SKM-1 (cell line): Measurements from ENCODE around the gene C1orf21.

Experiments used
- DNase-seq: peaks from one replicate; lab custom pipeline; 2025; ENCODE audit not compliant: unreplicated experiment; lab: John Stamatoyannopoulos, UW

The C1orf21 gene

DNA sequence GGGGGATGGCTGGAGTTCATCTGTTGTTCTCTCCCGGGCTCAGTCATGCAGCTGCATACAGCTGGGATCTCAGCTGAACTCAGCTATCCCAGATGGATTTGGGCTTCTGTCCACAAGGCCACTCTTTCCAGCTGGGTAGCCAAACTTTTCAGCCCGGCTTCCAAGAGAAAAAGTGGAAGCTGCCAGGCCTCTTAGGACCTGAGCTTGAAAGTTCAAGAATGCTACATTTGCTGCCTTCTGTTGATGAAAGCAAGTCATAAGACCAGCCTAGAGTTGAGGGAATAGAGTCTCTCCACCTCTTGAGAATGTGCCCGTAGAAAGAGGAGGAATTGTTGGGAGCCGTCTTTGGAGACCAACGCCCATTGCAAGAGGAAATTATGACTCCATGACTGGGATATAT, 95.3 kb downstream of the C1orf21 start:
- DNase-seq = no peak

DNA sequence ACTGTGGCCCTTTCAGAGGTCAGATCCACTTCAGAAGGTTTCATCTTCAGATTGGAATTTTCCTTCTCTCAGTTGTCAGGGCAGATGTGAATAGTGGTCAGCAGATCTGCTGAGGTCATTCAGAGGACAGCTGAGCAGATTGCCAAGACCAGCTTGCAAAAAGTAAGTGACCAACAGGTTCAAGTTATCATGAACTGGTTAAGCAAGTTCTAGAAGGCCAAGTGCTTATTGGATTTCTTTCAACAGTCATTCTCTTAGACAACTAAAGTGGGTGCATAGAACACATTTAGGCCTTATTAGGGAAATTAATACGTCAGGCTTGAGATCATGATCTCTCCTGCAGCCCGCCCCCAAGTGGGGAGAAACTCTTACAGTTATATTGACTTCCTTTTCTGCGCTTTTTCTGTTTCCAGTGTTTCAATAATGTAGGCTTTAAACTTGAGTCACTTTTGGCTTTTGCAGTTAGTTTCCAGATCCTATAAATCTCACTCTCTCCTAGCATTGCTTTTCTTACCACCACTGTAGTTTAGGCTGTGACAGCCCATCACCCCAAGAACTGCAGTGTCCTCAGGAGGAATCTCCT, 96.4 kb downstream of the C1orf21 start:
- DNase-seq = no peak

DNA sequence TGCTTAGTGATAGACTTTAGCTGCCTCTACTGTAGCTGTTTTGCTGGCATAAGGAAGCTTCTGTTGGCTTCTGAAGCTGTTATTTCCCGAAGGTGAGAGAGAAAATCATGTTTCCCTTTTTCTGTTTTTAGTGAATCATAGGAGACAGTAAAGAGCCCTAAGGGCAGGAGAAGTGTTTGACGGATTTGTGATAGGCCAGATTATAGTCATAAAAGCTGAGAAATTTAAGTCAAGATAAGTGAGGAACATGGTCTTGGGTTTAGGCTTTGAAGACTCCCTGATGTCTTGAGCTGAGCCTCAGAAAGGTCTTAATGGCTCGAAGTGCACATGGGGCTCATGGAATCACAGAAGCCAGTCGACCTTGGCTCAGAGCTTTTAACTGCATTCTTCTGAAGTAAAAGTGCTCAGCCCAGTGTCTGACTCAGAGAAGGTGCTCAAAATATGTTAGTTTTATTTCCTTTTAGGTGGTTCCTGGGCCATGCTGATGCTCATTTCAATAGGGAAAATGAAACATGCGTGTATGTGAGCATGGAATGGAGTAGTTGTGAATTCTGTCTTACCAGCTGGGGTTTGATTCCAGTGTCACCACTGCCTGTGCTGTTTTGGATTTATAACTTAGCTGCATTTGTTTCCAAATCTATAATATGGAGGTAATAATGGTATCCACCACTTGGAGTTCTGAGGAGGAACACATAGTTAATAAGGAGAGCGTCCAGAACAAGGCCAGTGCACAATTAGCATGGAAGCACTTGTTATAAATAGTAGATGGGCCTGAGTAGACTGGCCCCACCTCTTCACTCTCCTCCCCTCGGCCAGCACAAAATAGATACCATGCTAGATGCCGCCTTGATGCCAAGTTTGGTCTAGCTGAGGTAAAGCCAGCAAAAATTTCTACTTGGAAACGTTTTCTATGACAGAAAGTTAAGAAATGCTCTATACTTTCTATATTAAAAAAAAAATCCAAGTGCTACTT, 99.2 kb downstream of the C1orf21 start:
- DNase-seq = no peak

DNA sequence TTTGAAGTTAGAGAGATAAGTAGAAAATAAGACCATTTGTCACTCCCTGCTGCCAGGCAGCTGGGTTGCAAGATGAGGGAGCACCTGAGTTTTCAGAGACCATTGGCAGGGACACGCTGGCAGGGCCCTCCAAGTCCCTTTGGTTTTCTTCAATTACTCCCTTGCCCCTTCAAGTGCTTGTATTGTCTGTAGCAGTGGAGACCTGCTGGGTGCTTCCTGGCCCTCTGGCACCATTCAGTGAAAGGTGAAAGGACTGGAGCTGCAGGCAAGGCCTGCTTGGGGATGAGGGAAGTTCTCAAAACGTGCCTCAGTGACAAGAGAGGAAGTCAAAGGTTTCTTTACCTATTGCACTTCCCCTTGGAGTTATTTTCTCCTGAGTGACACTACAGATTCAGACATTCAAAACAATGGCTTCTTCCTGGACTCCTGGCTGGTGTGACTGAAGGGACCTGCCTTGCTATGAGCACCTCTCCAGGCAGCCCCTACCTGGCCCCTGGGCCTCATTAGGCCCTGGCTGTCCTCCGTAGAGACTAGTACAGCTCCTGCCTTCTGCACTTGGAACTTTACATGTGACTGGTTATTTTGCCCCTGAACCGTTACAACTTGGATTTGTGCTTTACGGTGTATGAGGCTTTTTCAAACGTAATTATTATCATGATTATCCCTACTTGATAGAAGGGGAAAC, 100.1 kb downstream of the C1orf21 start:
- DNase-seq = peak; percentile 38

DNA sequence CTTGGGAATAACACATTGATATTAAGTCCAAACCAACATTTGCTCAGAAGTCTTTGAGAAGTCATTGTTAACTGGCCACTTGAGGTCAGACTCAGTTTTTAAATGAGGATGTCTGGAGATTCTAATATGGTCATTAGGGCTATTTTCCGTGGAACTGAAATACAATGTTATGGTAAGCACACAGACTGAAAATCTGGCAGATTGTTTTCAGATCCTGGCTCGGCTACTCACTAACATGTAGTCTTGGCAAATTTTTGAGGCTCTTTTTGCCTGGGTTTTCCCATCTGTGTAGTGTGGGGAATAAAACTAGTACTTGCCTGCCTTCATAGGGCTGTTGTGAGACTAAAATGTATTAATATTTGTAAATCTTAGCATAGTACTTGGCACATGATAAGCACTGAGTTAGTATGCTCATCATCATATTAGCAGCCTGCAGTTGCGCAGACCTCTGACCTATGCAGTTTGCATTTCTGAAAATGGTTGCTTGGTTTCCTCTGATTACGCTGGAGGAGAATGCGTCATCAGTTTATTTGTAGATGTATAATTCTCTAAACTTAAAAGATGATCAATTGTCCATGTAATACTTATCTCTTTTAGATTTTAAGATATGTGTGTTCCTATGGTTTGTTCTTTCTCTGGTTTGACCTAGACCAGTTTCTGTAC, 100.8 kb downstream of the C1orf21 start:
- DNase-seq = no peak

DNA sequence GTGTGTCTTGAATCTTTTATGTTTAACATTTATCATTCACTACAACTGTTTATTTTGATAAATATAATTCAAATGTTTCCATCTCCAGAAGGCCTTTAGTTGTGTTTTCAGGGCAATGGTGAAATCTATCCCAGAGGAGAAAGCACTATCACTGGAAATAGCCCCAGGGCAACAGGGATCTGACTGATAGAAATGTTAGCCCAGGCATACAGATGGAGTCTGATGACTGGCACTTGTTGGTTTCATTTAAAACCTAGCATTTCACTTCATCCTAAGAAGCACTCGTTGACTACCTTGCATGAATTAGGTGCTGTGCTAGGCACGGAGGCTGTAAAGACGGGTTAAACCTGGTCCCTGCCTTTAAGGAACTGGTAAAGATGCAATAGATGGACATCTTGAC, 103.1 kb downstream of the C1orf21 start:
- DNase-seq = no peak

DNA sequence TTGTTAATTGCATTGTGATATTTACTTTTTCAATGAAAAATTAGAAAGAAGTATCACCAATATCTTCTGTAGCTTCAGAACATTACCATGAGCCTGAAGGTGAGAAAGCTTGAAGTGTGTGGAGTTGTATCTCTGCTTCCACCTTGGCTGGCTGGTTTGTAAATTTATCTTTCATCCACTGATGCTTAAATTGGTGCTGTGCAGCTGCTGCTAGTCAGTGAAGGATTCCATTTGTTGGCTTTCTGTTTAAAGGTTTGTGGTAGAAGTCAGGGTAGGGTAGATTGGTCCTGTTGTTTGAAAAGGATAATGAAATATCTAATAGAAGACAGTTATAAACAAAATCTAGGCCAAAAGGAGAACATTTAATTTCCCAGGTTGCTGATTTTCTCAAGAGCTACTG, 105.7 kb downstream of the C1orf21 start:
- no peak for DNase-seq

DNA sequence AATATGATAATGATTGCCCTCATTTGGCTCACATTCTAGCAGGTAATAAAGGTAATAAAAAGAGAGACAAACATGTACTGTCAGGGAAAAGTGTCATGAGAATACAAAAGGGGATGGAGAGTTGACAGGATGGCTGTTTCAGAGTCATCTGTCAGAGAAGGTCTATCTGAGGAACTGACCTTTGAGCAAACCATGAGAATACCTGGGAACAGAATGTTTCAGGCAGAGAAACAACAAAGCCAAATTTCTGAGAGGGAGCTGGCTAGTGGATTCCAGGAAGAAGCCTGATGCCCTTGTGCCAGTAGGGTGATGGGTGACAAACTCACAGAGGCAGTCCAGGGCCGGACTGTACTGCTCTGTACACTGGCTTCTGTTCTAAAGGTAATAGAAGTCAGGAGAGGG, 107.2 kb downstream of the C1orf21 start:
- DNase-seq = no peak

DNA sequence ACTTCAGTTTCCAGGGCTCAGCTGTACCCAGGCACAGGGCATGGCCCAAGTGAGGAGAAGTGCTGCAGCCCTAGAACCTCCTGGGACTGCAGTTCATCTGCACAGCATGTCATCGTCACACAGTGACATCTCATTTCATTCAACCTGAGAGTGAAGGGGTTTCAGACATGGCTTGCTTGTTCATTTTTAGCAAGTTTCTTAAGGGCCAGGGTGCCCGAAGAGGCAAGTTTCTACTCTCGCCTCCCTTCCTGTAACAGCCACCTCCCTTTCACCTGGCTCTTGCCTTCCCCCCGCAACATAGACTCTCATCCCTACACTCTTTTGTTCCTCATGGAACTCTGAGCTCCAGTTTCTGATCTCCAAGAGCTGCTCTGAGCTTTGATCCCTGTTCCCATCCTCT, 108.1 kb downstream of the C1orf21 start:
- no peak for DNase-seq

DNA sequence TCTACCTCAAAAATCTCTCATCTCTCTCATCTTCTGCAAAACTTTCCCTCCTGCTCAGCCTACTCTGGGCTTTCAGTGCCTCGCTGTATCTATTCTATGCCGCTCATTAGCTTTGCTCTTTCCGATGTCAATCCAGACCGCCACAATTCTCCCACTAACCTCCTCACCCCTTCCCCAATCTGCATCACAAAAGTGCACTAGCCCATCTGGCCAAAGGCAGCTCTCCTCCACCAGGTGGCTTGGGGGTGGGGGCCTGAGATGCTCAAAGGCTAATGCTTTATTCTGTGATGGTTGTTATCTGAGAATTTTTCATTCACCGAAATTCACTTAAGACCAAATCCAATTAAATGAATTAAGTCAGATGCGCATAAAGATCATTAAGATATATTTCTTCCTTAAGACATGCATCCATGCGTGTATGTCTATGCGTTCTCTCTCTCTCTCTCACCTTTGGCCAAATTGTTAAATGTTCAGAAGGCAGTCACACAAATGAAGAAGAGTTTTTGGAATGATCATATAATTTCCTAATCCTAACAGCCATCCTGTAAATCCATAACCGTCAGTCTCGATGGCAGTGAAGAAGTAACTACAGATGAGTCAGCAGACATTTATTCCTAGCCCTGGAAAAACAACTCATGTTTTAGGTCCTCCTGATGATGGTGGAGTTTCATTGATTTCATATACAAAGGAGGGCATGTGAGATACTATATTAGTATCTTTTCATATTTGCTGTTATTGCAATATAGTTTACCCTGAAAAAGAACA, 111.3 kb downstream of the C1orf21 start:
- DNase-seq = no peak

DNA sequence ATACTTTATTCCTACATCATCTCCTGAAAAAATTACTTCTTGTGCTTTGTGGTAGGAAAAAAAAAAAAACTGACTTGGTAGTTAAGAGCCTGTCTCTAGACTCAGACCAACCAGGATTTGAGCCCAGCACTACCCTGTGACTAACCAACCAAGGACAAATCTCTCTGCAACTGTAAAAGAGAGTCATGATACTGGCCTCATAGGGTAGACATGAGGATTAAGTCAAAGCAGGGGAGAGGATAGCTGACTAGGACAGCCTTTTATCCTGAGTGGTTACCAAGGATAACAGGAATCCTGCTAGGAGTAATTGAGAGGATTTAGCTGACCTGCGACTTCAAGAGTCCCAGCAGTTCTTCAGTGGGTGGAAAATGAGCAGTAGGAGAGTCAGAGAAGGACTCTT, 112.8 kb downstream of the C1orf21 start:
- no peak for DNase-seq

DNA sequence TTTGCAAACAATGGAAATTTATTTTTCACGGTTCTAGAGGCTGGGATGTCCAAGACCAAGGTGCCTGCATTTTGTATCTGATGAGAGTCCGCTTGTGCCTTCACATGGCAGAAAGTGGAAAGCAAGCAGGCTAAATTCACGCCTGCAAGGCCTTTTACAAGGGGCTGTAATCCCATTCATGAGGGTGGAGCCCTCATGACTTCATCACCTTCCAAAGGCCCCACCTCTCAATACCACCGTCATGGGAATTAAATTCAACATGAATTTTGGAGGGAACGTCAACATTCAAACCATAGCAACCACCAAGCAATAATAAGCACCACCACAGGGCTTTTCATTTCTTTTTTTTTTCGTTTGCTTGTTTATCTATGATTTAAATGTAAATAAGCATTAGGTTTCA, 115.3 kb downstream of the C1orf21 start:
- DNase-seq = no peak

DNA sequence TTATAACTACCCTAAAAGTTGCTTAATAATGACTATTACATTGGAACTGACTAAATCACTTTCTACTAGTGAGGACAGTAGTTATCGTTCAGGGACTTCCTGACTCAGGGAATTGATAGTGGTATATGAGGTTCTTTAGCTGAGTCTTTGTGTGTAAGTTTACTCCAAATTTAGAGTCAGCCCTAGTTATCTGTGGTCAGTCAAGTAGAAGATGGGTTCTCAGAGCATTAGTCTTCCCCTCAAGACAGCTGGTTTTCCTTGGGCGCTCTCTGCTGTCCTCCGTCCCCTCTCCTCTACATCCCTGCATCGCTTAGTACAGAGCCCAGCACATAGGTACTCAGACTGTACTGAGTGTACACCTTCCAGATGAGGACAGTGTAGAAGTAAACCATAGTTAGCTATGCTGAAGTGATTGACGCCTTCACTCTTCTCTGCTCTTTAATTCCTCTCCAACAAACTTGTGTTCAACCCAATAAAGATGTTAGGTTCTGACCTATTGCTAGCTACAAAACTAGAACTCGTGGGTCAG, 116.5 kb downstream of the C1orf21 start:
- DNase-seq = no peak

DNA sequence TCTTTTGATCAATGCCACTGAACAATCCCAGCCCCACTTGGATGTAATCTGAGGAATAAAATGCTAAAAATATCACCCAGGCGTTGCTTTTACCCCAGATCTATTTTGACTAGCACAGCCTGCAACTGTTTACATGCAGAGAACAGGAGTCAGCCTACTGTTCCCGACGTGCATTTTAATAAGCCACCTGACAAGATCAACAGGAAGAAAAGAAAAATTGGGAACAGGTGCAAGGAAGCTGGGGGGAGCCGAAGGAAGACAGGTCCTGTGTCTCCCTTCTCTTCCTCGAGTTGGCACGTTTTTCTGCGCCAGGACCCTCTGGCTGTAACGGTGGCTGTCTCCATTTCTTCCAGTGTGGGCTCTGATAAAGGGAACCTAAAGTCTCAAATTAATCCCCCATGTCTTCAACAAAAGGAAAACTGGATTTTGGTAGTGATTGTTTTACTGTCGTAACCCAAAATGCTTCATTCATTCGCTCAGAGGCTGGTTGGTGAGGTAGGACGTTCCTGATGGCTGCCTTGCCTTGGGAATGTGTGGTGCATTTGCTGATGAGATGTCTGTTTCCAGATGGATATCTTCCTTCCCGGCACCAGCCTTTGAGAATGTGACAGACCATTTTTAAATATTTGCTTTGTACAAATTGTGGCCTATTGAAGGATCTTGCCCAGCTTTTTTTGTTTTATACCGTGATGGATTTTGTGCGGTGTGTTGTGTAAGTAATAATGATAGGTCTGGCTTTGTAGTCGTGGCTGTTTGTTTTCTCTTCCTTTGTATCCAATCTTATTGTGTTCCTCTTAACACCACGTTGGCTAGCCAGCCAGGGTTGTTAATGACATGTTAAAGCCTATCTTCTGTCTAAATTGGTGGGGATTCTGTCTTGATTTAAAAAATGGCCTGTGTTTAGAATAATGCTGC, 117.5 kb downstream of the C1orf21 start:
- DNase-seq = no peak

DNA sequence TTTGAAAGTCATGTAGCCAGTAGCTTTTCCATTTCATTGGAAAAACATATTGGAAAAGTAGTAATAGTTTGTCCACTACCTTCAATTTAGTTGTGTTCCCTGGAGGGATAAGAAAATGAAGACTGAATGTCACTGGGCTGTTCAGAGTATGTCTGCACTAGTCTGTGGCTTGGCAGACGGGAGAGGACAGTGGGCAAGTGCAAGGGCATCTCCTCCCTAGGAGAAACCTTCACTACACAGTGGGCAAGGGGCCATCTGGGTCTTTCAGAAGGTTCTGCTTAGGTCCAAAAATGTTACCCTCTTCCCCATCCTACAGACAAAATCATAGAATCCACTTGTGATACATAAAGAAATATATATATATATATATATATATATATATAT, 118.1 kb downstream of the C1orf21 start:
- DNase-seq = no peak

DNA sequence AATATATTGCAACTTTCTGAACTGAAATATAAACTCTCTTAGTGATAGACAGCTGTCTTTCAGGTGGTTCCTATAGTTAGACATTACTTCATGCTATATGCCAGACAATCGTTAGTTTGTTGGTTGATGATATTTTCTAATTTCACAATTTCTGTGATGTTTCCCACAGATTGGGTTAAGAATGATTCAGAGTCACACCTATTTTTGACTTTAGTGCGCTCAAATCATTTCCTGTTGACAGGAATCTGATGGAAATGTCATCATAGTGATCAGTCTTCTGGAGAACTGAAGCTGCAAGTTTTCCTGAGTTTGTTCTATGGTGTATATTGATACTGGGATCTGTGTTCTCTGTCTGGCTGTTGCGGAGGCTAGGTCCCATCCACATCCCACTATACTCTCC, 119.7 kb downstream of the C1orf21 start:
- DNase-seq = no peak

DNA sequence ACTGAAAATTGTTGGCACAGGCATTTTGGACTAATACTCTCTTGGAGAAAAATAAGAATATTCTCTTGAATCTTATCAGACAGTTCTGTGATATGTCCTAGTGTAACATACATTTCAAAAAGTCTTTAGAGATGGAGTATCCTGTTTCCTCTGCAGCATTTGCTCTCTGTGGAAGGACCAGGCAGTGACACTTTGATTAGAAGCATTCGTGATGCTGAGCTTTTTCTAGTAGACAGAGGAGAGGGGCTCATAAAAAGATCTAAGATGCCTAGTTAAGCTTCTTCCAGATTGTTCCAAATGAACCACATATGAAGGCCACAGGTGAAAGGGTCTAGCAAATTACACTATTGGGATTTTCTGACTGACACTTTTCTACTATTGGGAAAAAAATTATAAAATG, 120.3 kb downstream of the C1orf21 start:
- DNase-seq = no peak

DNA sequence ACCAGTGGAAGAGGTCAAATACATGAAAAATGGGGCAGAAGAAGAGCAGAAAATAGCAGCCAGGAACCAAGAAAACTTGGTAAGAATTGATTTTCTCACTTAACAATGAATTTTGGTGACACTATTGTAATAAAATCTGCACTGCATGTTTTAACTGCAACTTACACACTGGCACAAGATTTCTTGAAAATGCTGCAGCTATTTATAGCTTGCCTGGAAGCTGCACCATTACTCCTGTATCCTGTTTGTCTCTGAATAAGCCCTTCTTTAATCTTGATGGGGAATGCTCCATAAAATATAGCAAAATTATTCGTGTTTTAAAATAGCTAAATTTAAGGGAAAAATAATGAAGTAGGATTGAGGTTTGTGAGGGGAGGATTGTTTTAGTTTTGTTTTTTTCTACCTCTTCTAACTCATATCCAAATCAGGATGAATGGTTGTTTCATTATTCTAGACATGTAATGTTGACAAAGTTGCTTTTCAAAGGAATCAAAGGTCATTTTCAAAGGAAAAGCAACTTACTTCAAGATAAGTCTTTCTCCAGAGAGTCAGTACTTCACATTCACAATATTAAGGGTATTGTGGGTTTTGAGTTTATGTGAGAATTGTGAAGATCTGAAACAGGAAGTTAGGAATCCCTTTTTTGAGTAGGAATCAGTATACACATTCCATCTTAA, 120.9 kb downstream of the C1orf21 start:
- DNase-seq = no peak

DNA sequence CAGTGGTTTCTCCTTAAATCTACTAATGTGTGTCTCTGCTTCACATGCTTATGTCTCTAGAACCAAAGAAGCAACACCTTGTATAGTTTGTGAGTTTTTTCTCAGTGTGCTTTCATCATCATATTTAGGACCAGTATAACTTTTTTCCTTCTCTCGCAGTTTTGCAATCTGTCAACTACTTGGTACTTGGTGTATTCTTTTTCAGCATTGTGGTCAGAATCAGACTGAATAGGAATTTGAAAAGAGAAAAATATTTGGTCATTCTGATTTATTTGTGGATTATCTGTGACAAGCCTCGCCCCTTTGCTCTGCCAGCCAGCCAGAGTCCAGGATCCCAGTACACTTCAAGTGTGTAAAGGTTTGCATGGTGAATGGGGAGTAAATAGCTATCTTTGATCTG, 122.3 kb downstream of the C1orf21 start:
- DNase-seq = no peak
